GM21825 (cell line): ENCODE data around the gene CLIC3.

Experiments
- ATAC-seq: cut with Tn5 transposase; IDR thresholded peaks from one replicate; pipeline ENCODE4 v1.9.1; 2021; ENCODE audit warnings: mild to moderate bottlenecking, moderate library complexity; ENCODE audit not compliant: unreplicated experiment

Gene CLIC3

DNA sequence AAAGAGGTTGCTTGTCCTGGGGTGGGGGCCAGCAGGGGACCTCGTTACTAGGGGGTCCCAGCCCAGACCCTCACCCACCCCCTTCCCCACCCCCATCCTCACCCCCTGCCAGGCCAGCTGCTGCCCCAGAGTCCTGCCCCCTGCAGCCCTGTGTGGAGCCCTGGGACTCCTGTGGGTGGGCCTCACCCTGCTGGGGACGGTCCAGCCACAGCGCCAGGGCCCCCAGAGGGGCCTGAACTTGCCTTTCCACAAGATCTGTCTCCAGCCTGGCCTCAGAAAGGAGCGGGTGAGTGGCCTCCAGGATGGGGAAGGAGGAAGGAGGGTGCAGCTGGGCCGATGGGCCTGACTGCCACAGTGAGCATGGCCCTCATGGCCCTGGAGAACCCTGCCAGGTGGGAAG, 26.6 kb downstream of the CLIC3 start:
- no peak for ATAC-seq

DNA sequence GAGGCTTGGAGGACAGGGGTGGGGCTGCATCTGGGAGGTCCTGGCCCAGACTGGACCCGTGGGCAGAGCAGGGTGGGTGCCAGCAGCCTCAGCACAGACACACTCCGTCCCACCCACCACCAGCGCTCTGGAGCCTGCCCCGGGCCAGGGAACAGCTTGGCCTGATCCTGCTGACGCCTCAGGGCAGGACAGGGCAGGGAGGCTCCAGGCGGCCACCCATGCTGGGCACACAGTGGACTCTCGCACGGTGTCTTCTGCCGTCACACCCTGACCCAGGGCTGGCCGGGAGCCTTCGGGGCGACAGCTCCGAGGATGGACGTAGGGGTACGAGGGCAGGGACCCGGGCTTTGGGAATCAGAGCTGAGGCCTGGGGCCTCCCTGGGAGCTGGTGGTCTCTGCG, 27.2 kb downstream of the CLIC3 start:
- ATAC-seq = no peak

DNA sequence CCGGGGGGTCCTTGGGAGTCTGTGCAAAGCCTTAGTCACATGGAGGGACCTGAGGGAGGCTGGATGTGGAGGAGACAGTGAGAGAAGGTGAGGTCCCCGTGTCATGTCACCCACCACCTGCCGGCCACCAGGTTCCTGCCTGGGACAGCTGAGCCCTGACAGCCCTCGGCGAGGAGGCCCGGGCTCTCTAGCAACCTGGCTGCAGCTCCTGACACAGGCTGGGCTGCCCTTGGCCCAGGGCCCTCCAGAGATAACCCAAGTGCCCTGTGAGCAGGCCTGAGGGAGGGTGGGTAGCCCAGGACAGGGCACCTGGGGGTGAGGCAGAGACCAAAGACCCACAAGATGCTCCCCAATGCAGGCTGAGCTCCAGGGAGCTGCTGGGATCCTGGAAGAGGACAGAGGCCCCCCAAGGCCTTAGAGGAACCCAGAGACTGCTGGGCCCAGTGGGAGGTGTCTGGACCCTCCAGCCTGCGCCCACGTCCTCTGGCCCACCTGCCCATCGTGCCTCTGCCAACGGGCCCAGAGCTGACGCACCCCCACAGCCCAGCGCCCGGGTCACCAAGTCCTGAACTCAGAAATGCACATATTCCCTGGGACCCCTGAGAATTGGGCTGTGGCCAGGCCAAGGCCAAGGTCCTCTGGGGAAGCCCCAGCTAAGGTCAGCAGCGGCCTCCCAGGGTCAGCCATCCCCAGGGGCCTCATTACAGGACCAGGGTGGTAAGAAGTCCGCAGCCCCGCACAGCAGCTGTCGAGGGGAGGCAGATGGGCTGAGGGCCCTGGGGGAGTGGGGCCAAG, 27.8 kb downstream of the CLIC3 start:
- no peak for ATAC-seq

DNA sequence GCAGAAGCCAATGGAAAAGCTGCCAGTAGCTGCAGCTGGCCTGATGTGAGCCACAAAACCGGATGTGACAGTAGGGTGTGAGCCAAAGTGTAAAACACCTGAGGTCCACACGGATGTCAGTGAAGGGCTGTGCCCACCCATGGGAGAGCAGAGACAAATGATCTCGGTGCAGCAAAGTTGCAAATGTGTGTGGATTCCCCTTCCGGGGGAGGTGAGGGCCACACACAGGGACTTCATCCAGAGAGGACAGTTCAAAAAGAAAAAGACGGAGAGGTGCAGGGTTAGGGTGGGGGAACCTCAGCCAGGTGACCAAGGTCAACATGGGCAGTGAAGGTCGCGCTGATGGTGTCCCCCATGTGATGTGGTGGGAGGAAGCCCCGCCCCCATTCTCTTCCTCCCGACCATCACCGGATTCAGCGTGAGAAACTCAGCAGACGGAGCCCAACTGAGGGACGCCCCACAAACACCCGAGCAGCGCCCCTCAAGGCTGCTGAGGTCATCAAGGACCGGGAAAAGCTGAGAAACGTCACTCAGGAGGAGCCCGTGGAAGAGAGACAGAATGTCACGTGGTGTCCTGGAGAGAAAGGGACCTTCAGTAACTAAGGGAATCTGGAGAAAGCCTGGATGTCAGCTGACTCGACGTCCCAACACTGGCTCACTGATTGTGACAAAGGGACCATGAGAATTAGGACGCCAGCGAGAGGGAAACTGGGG, 30.4 kb downstream of the CLIC3 start:
- ATAC-seq = no peak

DNA sequence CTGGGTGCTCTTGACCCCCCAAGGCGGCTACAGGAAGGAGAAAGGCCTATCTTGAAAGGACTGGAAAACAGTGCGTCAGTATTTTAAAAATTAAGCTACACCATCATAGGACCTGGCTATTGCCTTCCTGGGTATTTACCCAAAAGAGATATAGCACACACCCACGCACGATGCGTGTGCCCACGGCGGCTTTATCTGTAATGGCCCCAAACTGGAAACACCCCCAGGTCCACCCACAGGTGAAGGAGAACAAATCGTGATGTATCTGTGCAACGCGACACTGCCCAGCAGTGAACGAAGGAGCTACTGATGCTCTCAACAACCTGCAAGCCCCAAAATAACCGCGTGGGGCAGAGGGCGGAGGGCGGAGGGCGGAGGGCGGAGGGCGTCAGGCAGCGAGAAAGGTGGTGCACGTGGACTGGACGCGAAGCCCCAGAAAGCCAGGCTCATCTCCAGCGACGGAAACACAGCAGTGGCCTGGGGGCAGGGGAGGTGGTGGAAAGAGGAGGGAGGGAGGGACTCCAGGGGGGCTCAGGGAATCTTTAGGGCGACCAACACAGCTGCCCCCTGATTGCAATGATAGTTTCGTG, 31.4 kb downstream of the CLIC3 start:
- ATAC-seq = no peak

DNA sequence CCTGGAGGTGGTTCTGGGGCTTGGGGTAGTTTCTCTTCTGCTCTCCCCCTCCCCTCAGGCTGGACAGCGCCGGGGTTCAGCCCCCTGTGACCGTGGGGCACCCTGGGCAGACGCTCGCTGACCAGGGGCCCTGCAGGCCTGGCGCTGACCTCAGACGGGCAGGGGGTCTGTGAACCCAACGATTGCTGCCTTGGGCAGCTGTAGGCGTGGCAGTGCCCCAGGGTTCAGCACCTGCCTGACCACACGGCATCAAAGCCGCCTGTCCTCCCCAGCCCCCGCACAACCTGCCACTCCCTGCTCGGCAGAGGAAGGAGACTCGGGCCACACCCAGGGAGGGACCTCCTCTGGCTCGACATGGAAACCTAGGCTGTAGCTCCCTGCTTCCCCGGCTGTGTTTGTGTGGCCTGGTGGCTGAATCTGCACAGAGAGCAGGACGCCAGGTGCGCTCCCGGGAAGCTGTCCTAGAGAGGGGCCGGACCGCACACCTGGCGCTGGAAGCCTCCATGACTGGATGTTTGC, 32.1 kb downstream of the CLIC3 start:
- no peak for ATAC-seq

DNA sequence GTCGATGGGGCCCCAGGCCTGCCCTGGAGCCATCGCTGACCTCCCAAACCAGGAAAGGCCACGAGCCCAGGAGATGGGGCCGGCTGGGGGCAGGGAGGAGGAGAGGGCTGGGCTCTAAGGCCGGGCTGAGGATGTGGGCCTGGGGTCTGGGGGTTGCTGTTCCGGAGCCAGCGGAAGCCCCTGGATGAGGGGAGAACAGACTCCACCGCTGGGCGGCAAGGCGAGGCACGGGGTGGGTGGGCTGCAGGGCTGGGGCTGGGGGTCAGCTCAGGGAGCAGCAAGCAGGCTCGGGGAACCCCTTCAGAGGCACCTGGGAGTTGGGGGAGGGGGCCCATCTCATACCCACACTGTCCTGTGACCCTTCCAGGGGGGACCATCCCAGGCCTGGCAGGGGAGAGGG, 32.6 kb downstream of the CLIC3 start:
- ATAC-seq = no peak

DNA sequence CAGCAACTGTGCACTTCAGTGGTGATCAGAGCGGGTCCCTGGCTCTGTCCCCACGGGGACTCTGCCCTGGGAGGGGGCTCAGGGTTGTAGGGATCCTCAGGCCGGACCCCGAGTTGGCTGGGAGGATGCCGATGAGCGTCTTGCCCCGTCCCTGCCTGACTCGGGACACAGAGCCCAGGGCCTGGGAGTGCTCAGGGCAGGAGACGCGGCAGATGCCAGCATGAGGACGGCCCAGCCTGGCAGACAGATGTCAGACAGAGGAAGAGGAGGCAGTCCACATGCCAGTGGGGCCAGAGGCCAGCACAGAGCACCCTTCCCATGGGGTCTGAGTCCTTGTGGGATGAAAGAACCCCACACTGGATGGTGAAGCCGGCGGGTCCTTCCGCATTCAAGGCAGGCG, 33.0 kb downstream of the CLIC3 start:
- ATAC-seq = no peak

DNA sequence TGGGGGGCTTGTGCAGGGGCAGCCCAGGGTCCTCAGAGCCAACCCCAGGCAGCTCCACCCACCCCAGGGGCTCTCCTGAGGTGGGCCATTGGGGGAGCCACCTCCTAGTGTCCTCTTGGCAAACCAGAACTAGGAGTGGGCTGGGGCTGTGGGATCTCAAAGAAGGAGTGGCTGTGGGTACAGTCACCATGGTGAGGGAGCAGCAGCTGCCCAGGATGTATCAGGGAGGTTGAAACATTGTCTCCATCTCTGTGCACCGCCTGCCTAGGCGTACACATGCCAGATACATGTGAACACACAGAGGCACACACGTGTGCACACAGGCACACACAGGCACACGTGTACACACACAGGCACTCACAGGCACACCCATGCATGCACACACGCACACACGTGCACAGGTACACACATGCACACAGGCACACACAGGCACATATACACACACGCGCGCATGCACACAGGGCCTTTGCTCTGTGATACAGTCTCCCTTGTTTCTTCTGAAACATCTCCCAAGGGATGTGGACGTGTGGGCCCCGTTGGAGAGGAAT, 33.6 kb downstream of the CLIC3 start:
- ATAC-seq = no peak

DNA sequence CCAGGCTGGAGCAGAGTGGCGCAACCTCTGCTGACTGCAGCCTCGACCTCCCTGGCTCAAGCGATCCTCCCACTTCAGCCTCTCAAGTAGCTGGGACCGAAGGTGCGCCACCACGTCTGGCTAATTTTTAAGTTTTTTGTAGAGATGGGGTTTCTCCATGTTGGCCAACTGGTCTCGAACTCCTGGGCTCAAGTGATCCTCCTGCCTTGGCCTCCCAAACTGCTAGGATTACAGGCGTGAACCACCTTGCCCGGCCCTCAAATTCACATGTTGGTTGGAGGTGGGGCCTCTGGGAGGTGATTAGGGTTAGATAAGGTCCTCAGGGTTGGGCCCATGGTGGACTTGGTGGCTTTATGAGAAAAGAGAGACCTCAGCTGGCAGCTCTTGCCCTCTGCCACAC, 34.2 kb downstream of the CLIC3 start:
- ATAC-seq = no peak

DNA sequence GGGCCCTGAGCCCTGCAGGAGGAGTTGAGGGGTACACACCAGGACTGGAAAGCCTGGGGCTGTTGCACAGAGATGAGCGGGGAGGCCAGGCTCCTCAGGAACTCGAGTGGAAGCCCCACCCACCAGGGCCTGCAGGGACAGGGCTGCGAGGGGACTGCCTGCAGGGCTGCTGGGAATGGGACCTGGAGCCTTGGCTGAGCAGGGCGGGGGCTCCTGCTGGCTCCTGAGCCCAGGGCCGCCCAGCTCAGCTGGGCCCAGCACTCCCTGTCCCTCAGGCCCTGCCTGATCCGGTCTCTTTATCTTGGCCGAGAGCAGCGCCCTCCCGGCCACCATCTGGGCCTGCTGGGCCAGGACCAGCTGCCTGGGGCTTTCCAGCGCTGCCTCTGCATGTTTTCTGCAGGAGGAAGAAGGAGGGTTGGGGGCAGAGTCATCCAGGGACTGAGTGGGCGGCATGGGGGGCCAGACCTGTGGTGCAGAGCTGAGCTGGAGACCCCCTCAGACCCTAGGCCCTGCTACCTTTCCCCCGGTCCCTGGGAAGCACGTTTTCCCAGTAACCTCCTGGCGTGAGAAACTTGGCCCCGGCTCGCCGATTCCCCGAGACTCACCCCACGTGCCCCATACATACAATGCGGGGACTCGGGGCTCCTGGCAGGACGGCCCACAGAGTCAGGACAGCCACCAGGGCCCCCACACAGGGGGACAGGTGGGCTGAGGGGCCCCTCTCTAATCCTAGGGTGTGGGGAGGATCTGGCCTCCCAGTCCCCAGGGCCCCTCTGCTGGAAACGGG, 34.9 kb downstream of the CLIC3 start:
- ATAC-seq = no peak

DNA sequence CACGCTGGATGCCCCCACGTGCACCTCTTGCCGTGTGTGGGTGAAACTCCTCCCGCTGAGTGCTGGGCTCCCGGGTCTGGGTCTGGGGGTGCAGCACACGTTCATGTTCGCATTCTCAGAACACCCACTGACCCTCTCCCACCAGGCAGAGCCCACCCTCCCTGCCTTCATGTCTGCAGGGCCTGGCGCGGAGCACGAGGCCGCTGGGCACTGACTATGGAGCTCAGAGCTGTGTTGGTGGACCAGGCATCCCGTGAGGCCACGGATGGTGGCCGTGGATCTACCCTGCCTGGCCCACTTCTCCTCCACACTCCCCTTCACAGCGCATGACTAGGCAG, 35.5 kb downstream of the CLIC3 start:
- ATAC-seq = no peak

DNA sequence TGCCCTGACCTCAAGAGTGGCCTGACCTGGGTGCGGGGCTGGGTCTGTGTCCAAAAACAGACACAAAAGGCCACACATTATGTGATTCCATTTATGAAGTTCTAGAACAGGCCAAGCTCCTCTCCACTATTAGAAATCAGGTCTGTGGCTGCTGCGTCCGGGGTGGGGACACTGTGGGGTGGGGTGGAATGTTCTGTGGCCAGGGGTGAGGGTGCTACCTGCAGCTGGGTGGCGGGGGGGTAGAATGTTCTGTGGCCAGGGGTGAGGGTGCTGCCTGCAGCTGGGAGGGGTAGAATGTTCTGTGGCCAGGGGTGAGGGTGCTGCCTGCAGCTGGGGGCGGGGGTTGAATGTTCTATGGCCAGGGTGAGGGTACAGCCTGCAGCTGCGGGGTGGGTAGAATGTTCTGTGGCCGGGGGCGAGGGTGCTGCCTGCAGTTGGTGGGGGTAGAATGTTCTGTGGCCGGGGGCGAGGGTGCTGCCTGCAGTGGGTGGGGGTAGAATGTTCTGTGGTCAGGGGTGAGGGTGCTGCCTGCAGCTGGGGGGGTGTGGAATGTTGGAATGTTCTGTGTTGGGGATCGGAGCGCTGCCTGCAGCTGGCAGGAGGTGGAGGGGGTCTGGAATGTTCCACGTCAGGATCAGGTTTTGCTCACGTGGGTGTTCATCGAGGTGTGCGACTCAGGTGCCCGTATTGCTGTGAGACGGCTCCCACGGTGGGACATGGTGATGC, 36.0 kb downstream of the CLIC3 start:
- no peak for ATAC-seq

DNA sequence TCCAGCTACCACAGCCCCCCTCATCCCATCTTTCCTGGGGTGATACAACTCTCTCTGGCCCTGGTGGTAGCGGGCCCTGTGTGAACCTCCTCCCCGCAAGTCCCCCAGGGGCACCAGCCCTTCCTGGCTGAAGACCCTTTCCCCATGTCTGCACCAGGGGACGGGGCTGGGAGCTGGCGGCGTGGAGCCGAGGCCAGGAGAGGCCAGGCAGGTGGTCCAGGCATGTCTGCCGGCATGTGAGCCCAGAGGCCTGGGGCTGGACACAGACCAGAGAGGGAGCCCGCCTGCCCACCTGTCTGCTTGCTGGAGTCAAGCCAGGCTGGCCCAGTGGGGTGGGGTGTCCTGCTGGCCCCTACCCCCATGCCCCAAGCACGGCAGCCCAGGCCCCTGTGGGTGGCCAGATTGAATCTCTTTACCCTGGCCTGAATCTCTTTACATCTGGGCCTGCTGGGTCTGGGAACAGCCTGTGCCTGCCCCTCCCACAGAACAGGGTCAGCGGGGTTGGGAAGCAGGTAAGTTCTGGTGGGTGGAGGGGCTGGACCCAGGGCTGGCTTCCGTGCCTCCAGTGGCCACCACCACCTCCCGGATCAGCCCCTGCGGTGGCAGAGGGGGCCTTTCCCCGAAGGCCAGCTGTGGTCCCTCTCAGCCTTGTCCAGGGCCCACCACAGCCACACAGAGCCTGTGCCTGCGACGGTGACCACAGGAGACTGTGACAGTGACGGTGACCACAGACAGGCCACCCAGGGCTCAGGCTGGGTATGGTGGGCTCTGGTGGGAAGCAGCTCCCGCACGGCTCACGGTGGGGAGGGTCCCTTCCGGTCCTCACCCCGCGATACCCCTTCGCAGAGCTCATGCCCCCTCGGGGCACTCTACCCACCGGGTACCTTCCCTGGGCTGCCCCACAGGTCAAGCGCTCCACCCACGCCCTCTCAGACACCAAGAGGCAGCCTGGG, 37.2 kb downstream of the CLIC3 start:
- no peak for ATAC-seq

DNA sequence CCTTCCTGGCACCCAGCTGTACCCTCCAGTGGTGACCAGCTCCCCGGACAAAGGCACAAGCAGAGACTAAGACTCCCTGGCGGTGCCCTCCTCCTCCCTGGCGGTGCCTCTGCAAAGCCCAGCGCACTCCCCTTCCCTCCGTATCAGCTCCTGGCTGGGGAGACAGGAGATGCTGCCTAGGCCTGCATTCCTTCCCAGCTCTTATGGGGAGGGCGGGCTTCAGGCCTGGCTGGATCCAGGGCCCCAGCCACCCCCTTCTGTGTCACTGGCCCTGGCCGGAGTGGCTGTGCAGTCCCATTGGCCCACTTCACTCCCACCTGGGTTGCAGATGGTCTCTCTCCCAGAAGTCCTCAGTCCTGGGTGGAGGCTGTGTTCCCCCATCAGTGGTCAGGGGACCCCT, 37.9 kb downstream of the CLIC3 start:
- no peak for ATAC-seq

DNA sequence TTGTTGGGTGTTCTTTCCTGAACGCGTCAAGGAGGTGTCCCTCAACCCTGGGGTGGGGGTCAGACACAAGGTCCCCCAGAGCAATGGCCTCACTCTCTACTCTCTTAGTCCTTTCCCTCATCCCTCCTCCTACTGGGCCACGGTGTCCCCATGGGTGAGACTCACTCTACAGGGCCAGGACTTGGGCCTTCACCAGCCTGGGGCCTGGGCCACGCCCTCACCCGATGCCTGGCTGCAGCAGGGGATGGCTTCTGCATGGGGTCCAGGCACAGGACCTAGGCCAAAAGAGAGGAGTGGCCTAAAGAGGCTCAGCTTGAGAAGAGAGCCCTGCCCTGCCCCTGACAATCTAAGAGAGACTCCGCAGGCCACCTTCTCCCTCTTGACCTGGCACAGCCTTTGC, 38.5 kb downstream of the CLIC3 start:
- no peak for ATAC-seq

DNA sequence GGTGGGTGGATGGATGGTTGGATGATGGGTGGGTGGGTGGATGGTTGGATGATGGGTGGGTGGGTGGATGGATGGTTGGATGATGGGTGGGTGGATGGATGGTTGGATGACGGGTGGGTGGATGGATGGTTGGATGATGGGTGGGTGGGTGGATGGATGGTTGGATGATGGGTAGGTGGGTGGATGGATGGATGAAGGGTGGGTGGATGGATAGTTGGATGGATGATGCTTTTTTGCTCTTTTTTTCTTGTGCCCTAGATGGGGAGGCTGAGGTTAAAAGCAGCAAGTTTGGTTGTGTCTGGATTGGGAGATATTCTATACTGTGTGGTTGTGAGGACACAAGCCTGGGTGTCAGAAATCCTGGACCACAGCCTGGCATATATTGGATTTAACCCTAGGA, 38.9 kb downstream of the CLIC3 start:
- no peak for ATAC-seq

DNA sequence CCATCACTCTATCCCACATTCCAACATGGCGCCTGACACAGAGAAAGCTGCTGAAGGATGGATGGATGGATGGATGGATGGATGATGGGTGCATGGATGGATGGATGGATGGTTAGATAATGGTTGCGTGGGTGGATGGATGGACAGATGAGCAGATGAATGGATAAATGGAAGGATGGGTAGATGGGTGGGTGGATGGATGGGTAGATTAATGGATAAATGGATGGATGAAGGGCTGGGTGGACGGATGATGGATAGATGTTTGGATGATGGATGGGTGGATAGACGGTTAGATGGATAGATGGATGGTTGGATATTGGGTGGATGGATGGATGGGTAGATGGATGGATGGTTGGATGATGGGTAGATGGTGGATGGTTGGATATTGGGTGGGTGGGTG, 39.8 kb downstream of the CLIC3 start:
- no peak for ATAC-seq

DNA sequence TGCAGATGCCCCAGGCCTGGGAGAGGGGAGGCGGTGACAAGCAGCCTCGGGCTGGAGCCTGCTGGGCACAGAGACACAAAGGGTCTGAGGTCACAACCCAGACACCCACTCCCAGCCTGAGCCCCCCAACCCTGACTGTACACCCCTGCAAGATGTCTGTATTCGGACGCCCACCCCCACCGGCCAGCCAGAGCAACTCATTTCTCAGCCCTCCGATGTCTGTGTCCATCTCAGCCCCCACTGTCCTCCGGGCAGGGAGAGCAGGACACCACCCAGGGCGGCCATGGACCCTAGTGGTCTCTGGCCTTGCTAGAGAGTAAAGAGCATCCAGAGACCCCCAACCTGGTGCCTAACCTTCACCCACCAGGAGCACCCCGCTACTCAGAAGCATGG, 40.4 kb downstream of the CLIC3 start:
- no peak for ATAC-seq
